CD8-positive, alpha-beta memory T cell (primary cell): ENCODE measurements around the gene SRGAP2C. TPM values are rescaled to one million over a fixed set of nuclear protein-coding genes. Genes with fewer than 3 reads are reported as not detected.
"Not testable (repeated sequence)": the region's sequence is repeated elsewhere in the genome, so short reads cannot be mapped to it uniquely, and the experiment has no call there.

Experiments
- CTCF ChIA-PET: fragments of 350-600 bp; sonication (Branson Sonifier 250); formaldehyde crosslinking; loops from one replicate; lab custom pipeline; 2021; ENCODE audit warnings: antibody characterized with exemption; lab: Charles Lee
- POLR2A ChIA-PET: fragments of 350-600 bp; sonication (Branson Sonifier 250); formaldehyde crosslinking; loops from one replicate; lab custom pipeline; 2021; ENCODE audit warnings: antibody characterized with exemption; lab: Charles Lee
- DNase-seq, 5 donors: peaks; one replicate each; pipeline versions ENCODE4 v3.0.0 to v3.0.0-alpha.2; 2020 to 2022; ENCODE audit warnings: mixed read lengths in 1 of 5
- H3K27ac ChIP-seq: one replicate; pipeline ENCODE4 v1.7.0; 2013; ENCODE audit warnings: low read depth, mild to moderate bottlenecking, low read length, moderate library complexity
- H3K27me3 ChIP-seq: 2 replicates; pipeline ENCODE4 v1.7.0; 2013; ENCODE audit warnings: low read length, mild to moderate bottlenecking; ENCODE audit not compliant: insufficient read depth, poor library complexity, severe bottlenecking
- H3K36me3 ChIP-seq: 2 replicates; pipeline ENCODE4 v1.7.0; 2013; ENCODE audit warnings: mild to moderate bottlenecking, low read length, moderate library complexity; ENCODE audit not compliant: insufficient read depth
- H3K4me1 ChIP-seq: 2 replicates; pipeline ENCODE4 v1.7.0; 2013; ENCODE audit warnings: mild to moderate bottlenecking, low read length, moderate library complexity; ENCODE audit not compliant: insufficient read depth
- H3K4me3 ChIP-seq: 2 replicates; pipeline ENCODE4 v1.7.0; 2013; ENCODE audit warnings: mild to moderate bottlenecking, low read length
- H3K9me3 ChIP-seq: 2 replicates; pipeline ENCODE4 v1.7.0; 2013; ENCODE audit warnings: mild to moderate bottlenecking, low read length
- H3K27ac Mint-ChIP-seq, 8 donors: one replicate each; pipeline ENCODE4 v1.8.0; 2020 to 2021; ENCODE audit warnings: mixed read lengths in 8 of 8, mild to moderate bottlenecking in 6 of 8, inconsistent platforms in 3 of 8, moderate library complexity in 3 of 8
- H3K27me3 Mint-ChIP-seq, 2 donors: one replicate each; pipeline ENCODE4 v1.8.0; 2020 to 2021; ENCODE audit warnings: mixed read lengths in 2 of 2, mild to moderate bottlenecking in 1 of 2, moderate library complexity in 1 of 2
- H3K36me3 Mint-ChIP-seq, 3 donors: one replicate each; pipeline ENCODE4 v1.8.0; 2020 to 2021; ENCODE audit warnings: mixed read lengths in 3 of 3, inconsistent platforms in 1 of 3, mild to moderate bottlenecking in 1 of 3
- H3K4me1 Mint-ChIP-seq, 3 donors: one replicate each; pipeline ENCODE4 v1.8.0; 2020 to 2021; ENCODE audit warnings: mixed read lengths in 3 of 3, inconsistent platforms in 1 of 3, mild to moderate bottlenecking in 1 of 3
- H3K4me3 Mint-ChIP-seq, 7 donors: one replicate each; pipeline ENCODE4 v1.8.0; 2020 to 2021; ENCODE audit warnings: mixed read lengths in 7 of 7, mild to moderate bottlenecking in 6 of 7, moderate library complexity in 4 of 7, inconsistent platforms in 2 of 7
- H3K9me3 Mint-ChIP-seq, 5 donors: one replicate each; pipeline ENCODE4 v1.8.0; 2020 to 2022; ENCODE audit warnings: mixed read lengths in 5 of 5, mild to moderate bottlenecking in 3 of 5, moderate library complexity in 2 of 5, inconsistent platforms in 1 of 5
- polyA plus RNA-seq: library from polyadenylated mRNA; unstranded; fragments of 300-500 nt; fragmentation: Illumina TruSeq; gene quantifications from one replicate; pipeline ENCODE4 v1.2.3, GENCODE V29; 2021
- total RNA-seq, 2 experiments: library from RNA; stranded (reverse); gene quantifications; one replicate each; pipeline ENCODE4 v1.2.3, GENCODE V29; 2021

The SRGAP2C gene
- total and polyA plus RNA-seq, 3 experiments from 2014 or later = 2.5 to 18.1 (median 17.1) TPM

DNA sequence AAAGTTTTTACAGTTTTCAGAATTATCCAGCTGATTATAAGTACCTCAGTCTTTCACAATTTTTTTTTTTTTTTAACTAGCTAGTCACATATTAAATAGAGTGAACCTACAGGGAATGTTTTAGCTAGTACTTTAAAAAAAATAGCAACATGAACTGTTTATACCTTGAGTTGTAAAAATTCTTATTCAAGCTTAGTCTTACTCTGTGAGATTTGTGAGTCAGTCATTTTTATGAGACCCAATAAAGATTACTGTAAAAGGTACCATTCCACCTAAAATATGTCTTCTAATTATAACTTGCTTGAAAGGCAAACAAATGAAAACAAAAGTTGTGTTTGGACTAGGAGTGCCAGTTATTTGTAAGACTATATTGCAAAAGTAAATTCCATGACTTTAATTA is 6.6 kb upstream of the SRGAP2C start:
- H3K9me3 ChIP-seq, CTCF ChIA-PET, H3K9me3 Mint-ChIP-seq, H3K4me3 ChIP-seq, H3K27me3 Mint-ChIP-seq, H3K4me1 Mint-ChIP-seq, H3K4me1 ChIP-seq, H3K27me3 ChIP-seq, POLR2A ChIA-PET, DNase-seq, H3K36me3 ChIP-seq, H3K36me3 Mint-ChIP-seq, H3K27ac ChIP-seq, H3K4me3 Mint-ChIP-seq, H3K27ac Mint-ChIP-seq: not testable (repeated sequence)

DNA sequence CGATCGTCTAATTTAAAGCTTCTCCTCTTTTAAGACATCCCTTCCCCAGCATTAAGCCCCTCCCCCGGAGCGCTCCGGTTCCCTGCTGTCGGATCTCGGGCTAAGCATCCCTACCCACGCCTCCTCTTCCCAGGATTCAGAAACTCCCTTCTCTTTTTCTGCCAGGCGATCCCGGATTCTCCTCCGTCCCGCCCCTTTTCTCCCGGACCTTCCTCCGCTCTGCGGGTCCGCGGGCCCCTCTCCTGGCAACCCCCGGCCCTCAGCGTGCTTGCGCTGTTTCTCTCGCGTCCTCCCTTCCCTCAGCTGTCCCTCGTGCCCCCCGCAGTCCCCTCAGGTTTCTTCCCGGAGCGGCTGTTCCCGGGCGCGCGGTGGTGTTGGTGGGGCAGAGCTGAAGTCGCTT is 908 bp upstream of the SRGAP2C start:
- CTCF ChIA-PET, H3K36me3 ChIP-seq, H3K4me3 ChIP-seq, H3K36me3 Mint-ChIP-seq, H3K9me3 ChIP-seq, H3K27ac Mint-ChIP-seq, H3K27me3 ChIP-seq, H3K27me3 Mint-ChIP-seq, H3K27ac ChIP-seq, H3K4me3 Mint-ChIP-seq, H3K9me3 Mint-ChIP-seq, POLR2A ChIA-PET, H3K4me1 ChIP-seq, H3K4me1 Mint-ChIP-seq: not testable (repeated sequence)
- DNase-seq = peak in 2 of 5 donors; percentile 4 to 37

DNA sequence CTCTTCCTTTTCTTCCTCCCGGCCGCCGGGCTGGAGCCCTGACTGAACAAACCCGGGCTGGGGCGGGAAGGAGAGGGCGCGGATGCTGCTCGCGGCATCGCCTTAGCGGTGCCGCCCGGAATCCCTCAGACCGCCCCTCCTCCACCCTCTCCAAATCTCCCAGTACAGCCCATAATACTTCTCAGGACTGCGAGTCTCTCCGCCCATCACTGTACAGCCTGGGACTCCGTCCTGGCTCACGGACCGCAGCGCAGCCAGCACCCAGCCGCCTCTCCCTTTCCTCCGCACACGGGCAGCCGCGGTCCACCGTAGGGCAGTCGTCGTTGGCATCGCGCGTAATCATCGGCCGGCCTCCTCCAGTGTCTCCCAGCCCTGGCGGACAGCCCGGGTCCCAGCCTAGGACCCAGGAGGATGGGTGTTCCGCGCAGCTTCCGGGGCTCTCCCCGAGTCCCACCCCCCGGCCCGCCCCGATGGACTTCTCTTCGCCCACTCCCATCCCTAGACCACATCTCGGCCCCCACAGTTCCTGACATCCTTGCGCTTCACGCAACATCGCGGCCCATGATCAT is 449 bp downstream of the SRGAP2C start:
- H3K36me3 ChIP-seq, H3K9me3 ChIP-seq, DNase-seq, H3K4me1 ChIP-seq, H3K27ac ChIP-seq, H3K4me3 ChIP-seq, H3K4me1 Mint-ChIP-seq, H3K9me3 Mint-ChIP-seq, CTCF ChIA-PET, H3K36me3 Mint-ChIP-seq, POLR2A ChIA-PET, H3K27me3 ChIP-seq, H3K27me3 Mint-ChIP-seq: not testable (repeated sequence)
- Mint-ChIP-seq H3K27ac (peak overlapping the region in 2 of 8 donors; percentile 89 to 97), H3K4me3 (peak overlapping the region; percentile 89 to 99 (median 93))

DNA sequence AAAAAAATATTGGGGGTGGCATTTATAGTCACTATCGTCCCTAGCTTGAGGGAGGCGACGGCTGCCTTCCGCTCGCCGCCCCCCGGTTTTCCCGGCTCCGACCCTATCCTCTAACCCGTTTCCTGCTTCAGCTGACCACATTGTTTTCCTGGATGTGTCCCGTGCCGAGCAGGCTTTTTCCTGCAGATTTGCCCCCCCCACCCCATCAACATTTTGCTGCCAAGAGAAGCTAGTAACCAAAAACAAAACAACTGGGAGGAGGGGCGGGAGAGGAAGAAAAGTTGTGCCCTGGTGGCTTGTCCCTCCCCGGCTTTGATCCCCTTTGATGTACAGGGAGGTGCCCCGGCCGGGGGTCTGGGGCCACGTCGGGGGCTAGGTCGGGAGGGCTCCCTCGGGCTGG is 1.4 kb downstream of the SRGAP2C start:
- H3K27ac ChIP-seq, H3K4me1 ChIP-seq, H3K9me3 Mint-ChIP-seq, H3K27me3 Mint-ChIP-seq, H3K36me3 Mint-ChIP-seq, H3K4me3 ChIP-seq, H3K36me3 ChIP-seq, H3K9me3 ChIP-seq, POLR2A ChIA-PET, H3K27me3 ChIP-seq, CTCF ChIA-PET: not testable (repeated sequence)
- DNase-seq = peak in 1 of 5 donors; percentile 2
- peak overlapping the region in 5 of 7 donors; percentile 88 to 94 (median 89) for H3K4me3 Mint-ChIP-seq
- H3K27ac Mint-ChIP-seq = peak overlapping the region in 3 of 8 donors; percentile 66 to 75 (median 70)
- H3K4me1 Mint-ChIP-seq = peaks cover 8 to 11% (median 8%) of the 10 kb centered on the region in 3 donors

DNA sequence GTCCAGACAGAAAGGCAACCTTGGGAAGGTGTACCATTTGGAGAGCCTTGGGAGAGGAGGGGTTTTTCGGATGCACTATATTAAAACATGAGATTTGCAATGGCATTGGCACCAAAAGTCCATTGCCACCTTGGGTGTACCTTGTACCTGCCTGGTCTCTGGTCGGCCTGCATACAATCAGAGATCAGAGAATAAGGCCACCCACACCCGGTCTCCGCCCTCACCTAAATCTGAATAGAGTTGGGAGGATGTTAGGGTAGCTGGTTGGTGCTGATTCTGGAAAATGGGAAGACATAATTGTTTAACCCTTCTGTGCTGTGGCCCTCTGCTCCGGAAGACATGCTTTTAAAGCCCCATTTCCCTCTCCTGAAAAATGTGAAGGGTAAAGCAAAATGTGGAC is 3.1 kb downstream of the SRGAP2C start:
- H3K36me3 ChIP-seq, POLR2A ChIA-PET, DNase-seq, H3K4me1 ChIP-seq, H3K9me3 Mint-ChIP-seq, CTCF ChIA-PET, H3K4me3 ChIP-seq, H3K27me3 Mint-ChIP-seq, H3K9me3 ChIP-seq, H3K27me3 ChIP-seq, H3K27ac ChIP-seq, H3K36me3 Mint-ChIP-seq: not testable (repeated sequence)
- Mint-ChIP-seq H3K4me1 (peaks cover 8 to 14% (median 8%) of the 10 kb centered on the region in 3 donors), H3K4me3 (peak overlapping the region in 6 of 7 donors; percentile 37 to 84 (median 66)), H3K27ac (peak overlapping the region in 1 of 8 donors; percentile 49)

DNA sequence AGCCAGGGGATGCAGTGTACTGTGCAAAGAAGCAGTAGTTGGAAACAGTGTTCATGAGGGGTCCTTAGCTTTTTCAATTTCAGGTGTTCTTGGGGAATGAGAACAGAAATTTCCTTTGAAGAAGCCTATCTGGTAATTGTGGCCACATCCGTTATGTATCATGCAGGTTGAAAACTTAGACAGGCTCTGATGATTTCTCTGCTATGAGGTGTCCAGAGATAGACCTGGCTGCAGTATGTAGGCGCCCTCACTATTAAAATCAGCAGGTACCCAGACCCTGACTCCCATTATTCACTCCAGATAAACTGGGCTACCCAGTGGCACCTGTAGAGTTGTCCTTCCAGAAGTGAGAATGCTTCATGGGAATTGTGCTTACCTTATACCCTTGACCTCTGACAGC is 7.7 kb downstream of the SRGAP2C start:
- H3K27me3 Mint-ChIP-seq, H3K4me3 Mint-ChIP-seq, H3K9me3 ChIP-seq, H3K4me1 ChIP-seq, H3K9me3 Mint-ChIP-seq, H3K27ac Mint-ChIP-seq, H3K27ac ChIP-seq, DNase-seq, H3K36me3 ChIP-seq, H3K36me3 Mint-ChIP-seq, POLR2A ChIA-PET, H3K4me3 ChIP-seq, H3K27me3 ChIP-seq, CTCF ChIA-PET: not testable (repeated sequence)
- H3K4me1 Mint-ChIP-seq = peaks cover 5 to 11% (median 6%) of the 10 kb centered on the region in 3 donors

DNA sequence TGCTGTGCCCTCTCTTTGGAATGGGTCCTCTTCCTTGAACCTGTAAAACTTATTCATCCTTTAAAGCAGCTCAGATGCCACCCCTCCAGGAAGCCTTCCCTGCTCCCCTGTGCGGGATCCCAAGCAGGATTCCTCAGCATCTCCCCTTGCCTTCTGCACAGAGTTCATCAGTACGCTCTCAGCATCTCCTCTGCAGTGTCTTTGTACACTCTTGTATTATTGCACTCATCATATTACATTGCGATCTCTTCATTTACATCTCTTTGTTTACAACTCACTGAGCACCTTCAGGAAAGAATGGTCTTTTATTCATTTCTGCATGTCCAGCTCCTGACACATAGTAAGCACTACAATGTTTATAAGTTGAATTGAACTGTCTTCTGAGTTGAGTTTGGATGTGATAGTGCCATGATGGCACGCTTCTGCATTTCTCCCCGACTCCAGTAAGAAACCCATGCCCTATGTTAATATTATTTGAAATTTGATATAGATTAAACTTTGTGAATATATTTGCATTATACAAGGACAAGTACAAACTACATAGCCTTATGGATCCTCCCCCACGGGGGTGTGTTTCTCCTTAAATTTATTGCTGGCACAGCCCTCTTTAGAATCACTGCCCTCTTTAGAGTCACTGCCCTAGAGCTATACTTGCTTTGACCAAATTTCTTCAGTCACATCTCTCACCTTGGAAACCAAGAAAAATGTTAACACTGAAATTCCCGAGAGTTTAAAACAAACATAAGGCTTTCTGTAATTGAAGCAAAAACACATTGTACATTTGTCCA is 12.5 kb downstream of the SRGAP2C start:
- H3K4me1 Mint-ChIP-seq = not testable (repeated sequence)

DNA sequence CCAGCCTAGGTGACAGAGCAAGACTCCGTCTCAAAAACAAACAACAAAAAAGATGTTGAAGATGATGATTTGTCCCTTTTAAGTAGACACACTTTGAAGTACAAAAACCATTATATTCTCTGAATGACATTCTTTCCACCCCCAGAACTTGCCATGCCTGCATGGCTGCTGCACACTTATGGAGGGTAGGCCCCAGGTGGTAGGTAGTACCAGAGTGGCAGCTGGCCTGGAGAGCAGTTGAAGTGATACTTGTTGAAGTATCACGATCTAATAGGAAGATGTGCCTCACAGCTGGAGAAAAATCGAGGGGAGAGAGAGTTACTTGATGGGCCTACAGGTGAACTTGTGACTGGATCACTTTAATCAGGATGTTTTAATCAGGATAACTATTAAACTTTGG is 15.0 kb downstream of the SRGAP2C start:
- H3K36me3 Mint-ChIP-seq, H3K27me3 ChIP-seq, H3K4me1 ChIP-seq, H3K4me1 Mint-ChIP-seq, H3K27ac ChIP-seq, H3K9me3 Mint-ChIP-seq, H3K4me3 Mint-ChIP-seq, CTCF ChIA-PET, H3K9me3 ChIP-seq, H3K4me3 ChIP-seq, H3K36me3 ChIP-seq, H3K27me3 Mint-ChIP-seq, POLR2A ChIA-PET, H3K27ac Mint-ChIP-seq, DNase-seq: not testable (repeated sequence)

More for the DNA sequence above, 12.5 kb downstream of the SRGAP2C start:
- H3K9me3 Mint-ChIP-seq, H3K4me3 Mint-ChIP-seq, H3K27ac Mint-ChIP-seq, H3K36me3 Mint-ChIP-seq, POLR2A ChIA-PET, H3K9me3 ChIP-seq, CTCF ChIA-PET, H3K4me1 ChIP-seq, DNase-seq, H3K27me3 ChIP-seq, H3K27me3 Mint-ChIP-seq, H3K27ac ChIP-seq, H3K36me3 ChIP-seq, H3K4me3 ChIP-seq: not testable (repeated sequence)
